HG03280 (cell line): ENCODE data around the gene SKOR1.

Experiments
- ATAC-seq: cut with Tn5 transposase; IDR thresholded peaks from one replicate; pipeline ENCODE4 v1.9.1; 2021; ENCODE audit warnings: mild to moderate bottlenecking, moderate library complexity; ENCODE audit not compliant: unreplicated experiment

SKOR1 gene

GRCh38 chr15:67794832-67795574 lies 30.3 kb upstream of the SKOR1 start:
- ATAC-seq: no peak

GRCh38 chr15:67796196-67797127 lies 28.8 kb upstream of the SKOR1 start:
- no peak for ATAC-seq

GRCh38 chr15:67799801-67800205 lies 25.5 kb upstream of the SKOR1 start:
- ATAC-seq: no peak

- ATAC-seq: no peak
Measured at GRCh38 chr15:67801142-67801541, 24.2 kb upstream of the SKOR1 start.

- no peak for ATAC-seq
Measured at GRCh38 chr15:67801926-67802914, 23.1 kb upstream of the SKOR1 start.

- no peak for ATAC-seq
Measured at GRCh38 chr15:67803299-67803698, 22.0 kb upstream of the SKOR1 start.

GRCh38 chr15:67803996-67804843 lies 21.1 kb upstream of the SKOR1 start:
- no peak for ATAC-seq

GRCh38 chr15:67805008-67805665 lies 20.2 kb upstream of the SKOR1 start:
- no peak for ATAC-seq

GRCh38 chr15:67805666-67806516 lies 19.4 kb upstream of the SKOR1 start:
- no peak for ATAC-seq

- no peak for ATAC-seq
Measured at GRCh38 chr15:67806536-67806935, 18.8 kb upstream of the SKOR1 start.

- no peak for ATAC-seq
Measured at GRCh38 chr15:67807141-67807540, 18.2 kb upstream of the SKOR1 start.

GRCh38 chr15:67807836-67808235 lies 17.5 kb upstream of the SKOR1 start:
- no peak for ATAC-seq

- ATAC-seq: no peak
Measured at GRCh38 chr15:67808821-67809220, 16.5 kb upstream of the SKOR1 start.

GRCh38 chr15:67809441-67809840 lies 15.9 kb upstream of the SKOR1 start:
- no peak for ATAC-seq

GRCh38 chr15:67809866-67810265 lies 15.4 kb upstream of the SKOR1 start:
- no peak for ATAC-seq

- ATAC-seq: no peak
Measured at GRCh38 chr15:67812241-67812644, 13.1 kb upstream of the SKOR1 start.

GRCh38 chr15:67813104-67813634 lies 12.1 kb upstream of the SKOR1 start:
- no peak for ATAC-seq

GRCh38 chr15:67815036-67815592 lies 10.2 kb upstream of the SKOR1 start:
- ATAC-seq: no peak
